Inflammatory macrophage (primary cell): ENCODE measurements around the gene ABCC9.
"Not testable (repeated sequence)": the region's sequence is repeated elsewhere in the genome, so short reads cannot be mapped to it uniquely, and the experiment has no call there.

Experiments used
- DNase-seq, 2 donors: peaks; one replicate each; pipeline ENCODE4 v3.0.0-alpha.2; 2020 to 2022

Gene ABCC9

GRCh38 chr12:21814814-21815213 is 126.4 kb downstream of the ABCC9 start:
- no peak for DNase-seq

DNA sequence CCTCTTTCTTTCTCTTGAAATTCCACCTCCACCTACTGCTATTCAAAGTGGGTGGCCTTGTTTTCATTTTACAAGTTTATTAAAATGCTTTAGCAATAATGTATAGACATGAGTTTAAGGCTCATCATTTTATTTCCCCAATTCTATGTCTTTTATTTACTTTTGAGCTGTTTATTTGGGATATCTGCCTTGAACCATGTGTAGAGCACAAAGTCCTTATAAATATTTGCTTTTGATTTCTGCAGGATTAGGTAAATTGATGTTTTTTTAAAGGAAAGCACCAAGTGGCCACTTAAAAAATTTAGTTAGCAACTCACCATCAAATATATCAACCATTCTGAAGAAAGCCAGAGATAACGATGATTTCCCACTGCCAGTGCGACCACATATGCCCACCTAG is 126.9 kb downstream of the ABCC9 start:
- DNase-seq = no peak

DNA sequence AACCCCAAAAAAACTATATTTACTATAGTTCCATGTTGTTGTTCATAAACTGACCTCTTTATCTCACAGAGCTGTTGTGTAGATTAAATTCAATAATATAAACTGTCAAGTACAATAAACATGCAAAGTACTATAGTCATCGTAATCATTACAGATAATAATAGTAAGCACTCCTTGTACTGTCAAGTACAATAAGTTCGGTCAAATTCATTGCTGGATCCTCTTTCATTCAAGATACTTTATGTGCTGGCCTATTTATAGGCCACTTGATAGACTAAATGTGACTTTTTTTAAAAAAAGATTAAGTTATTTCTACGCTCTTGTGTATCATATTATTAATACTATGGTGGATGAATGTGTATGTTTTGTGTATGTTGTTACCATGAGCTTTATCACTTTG is 127.5 kb downstream of the ABCC9 start:
- DNase-seq = no peak

DNA sequence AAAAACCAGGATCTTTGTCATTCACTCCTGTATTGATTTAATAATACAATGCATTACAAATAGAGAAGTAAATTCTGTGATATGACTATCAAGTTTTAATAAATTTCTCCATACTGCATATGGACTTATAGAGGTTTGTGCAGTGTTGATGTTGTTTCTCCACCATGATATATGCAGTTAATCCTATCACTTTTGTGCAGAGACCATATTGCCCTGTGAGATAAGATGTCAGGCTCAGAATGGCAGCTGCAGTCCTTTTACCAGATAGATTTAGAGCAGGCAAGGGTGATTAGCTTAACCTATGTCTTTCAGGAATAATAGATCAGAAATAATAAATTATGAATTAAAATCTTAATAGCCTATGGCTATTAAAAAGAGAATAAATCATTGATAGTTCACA is 128.1 kb downstream of the ABCC9 start:
- DNase-seq = no peak

DNA sequence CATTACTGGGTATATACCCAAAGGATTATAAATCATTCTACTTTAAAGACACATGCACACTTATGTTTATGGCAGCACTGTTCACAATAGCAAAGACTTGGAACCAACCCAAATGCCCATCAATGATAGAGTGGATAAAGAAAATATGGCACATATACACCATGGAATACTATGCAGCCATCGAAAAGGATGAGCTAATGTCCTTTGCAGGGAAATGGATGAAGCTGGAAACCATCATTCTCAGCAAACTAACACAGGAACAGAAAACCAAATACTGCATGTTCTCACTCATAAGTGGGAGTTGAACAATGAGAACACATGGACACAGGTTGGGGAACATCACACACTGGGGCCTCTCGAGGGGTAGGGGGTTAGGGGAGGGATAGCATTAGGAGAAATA is 128.9 kb downstream of the ABCC9 start:
- not testable (repeated sequence) for DNase-seq

DNA sequence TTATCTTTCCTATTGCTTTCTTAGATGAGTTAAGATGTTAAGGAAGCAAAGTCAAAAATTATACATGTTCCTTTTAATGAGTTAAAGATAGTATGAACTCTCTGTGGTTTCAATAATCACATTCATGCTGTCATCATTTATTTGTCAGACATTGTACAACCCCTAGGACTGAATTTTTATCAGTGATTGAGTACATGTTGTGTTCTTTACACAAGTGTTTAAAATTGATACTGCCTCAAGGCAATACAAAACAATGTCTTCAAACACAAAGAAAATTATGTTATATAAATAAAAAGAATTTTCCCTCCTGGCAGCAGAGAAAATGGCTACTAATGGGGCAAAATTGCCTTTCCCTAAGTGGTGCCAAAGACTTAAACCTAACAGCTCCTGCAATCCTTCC is 132.1 kb downstream of the ABCC9 start:
- DNase-seq = no peak

DNA sequence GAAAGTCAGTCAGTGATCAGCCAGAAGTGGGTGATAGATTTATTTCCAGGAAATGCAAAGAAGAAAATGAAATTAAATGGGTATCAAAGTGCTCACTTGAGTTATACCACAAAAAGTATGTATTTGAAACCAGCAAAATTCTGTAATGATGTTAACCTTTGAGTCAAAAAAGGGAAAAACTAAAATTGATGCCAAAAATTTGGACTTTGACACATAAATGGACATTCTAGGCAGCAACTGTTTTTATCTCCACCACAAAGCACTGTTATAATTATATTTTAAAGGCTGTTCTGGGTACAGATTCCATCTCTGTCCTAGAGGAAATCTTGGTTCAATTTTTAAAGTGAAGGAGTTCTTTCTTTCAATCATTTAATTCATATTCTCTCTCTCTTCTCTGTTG is 135.0 kb downstream of the ABCC9 start:
- DNase-seq = no peak

DNA sequence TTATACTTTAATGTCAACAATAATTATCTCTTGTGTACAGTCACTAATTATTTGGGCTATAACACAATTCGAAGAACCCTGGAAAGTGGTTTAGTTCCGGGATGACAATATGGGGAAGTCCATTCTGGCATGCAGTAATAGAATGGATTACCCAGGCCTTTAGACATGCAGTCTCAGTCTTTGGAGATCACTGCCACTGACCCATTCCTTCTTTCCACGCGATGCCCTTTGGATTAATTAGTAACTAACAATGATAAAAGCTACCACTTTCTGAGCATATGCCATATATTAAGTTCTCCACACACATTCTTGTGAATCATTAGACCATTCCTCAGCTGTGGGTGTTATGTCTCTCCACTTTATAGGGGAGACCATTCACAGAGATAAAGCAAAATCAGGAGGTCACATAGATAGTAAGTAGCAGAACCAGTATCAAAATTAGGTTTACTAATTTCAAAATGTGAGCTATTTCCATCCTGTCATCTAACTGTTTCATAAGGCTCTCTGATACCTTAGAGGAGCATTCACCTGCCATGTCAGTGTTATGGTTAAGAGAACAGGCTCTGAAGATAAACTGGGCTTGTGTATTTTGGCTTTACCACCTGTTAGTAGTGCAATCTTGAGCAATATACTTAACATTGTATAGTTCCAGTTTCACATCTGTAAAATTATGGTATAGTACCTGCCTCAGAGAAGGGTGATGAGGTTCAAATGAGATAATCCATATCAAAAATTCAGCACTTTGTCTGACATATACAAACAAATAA is 139.5 kb downstream of the ABCC9 start:
- no peak for DNase-seq

DNA sequence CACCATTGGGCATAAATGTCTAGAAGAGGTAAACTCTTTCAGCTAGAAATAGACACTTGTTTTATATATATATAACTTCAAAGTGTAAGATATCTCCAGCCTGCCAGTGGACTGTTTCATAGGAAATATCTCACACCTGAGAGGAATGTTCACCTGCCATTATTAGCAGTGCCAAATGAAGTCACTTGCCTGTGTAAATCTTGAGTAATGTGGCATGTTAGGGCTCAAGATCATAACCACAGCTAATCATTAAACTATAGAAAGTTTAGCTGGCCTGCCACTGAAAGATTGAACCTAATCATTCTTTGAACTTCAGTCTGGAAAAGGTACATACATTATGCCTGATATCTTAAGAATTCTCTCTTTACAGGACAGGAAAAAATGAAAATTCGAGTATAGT is 141.2 kb downstream of the ABCC9 start:
- DNase-seq = no peak

DNA sequence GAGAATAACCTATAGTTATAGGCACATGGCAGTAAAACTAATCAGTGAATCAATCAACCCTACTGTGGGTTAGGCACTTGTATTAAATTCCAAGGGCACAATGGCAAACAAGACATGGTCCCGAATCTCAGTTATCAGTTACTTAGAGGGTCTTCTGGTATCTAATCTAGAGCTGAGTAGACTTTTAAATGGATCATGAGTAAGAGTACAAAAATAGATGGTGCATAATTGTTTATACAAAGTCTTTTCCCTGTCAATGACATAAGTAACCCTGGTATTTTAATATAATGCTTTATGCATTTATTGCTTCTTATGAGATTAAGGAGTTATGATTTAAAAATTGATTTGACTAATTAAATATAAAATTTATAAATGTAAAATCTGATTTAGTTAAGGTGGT is 143.7 kb downstream of the ABCC9 start:
- no peak for DNase-seq

DNA sequence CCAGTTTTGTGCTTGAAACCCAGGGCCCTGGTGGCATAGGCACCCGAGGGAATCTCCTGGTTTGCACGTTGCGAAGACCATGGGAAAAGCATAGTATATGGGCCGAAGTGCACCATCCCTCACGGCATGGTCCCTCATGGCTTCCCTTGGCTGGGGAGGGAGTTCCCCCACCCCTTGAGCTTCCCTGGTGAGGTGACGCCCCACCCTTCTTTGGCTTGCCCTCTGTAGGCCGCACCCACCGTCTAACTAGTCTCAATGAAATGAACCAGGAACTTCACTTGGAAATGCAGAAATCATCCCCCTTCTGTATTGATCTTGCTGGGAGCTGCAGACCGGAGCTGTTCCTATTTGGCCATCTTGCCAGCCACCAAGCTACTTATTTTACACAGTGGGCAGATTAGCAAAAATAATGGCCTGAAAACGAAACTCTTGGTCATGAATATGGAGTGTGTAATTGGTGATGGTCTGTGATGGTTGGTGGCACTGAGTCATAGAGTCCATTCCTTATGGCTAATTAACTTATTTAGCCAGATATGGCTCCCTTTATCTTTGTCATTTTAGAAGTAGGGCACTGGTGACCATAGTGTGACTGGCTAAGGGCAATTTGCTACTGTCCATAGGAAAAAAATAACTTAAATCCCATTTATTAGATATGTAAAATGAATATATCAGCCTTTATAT is 145.4 kb downstream of the ABCC9 start:
- no peak for DNase-seq

DNA sequence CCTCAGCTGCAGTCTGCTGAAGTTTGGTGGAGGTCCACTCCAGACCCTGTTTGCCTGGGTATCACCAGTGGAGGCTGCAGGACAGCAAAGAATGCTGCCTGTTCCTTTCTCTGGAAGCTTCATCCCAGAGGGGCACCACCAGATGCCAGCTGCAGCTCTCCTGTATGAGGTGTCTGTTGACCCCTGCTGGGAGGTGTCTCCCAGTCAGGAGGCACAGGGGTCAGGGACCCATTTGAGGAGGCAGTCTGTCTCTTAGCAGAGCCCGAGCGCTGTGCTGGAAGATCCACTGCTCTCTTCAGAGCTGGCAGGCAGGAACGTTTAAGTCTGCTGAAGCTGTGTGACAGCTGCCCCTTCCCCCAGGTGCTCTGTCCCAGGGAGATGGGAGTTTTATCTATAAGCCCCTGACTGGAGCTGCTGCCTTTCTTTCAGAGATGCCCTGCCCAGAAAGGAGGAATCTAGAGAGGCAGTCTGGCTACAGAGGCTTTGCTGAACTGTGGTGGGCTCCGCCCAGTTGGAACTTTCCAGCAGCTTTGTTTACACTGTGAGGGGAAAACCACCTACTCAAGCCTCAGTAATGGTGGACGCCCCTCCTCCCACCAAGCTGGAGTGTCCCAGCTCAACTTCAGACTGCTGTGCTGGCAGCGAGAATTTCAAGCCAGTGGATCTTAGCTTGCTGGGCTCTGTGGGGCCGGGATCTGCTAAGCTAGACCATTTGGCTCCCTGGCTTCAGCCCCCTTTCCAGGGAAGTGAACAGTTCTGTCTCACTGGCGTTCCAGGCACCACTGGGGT is 146.2 kb downstream of the ABCC9 start:
- DNase-seq = not testable (repeated sequence)

DNA sequence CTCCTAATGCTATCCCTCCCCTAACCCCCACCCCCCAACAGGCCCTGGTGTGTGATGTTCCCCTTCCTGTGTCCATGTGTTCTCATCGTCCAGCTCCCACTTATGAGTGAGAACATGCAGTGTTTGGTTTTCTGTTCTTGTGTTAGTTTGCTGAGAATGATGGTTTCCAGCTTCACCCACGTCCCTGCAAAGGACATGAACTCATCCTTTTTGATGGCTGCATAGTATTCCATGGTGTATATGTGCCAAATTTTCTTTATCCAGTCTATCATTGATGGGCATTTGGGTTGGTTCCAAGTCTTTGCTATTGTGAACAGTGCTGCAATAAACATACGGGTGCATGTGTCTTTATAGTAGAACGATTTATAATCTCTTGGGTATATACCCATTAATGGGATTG is 151.5 kb downstream of the ABCC9 start:
- DNase-seq = not testable (repeated sequence)

DNA sequence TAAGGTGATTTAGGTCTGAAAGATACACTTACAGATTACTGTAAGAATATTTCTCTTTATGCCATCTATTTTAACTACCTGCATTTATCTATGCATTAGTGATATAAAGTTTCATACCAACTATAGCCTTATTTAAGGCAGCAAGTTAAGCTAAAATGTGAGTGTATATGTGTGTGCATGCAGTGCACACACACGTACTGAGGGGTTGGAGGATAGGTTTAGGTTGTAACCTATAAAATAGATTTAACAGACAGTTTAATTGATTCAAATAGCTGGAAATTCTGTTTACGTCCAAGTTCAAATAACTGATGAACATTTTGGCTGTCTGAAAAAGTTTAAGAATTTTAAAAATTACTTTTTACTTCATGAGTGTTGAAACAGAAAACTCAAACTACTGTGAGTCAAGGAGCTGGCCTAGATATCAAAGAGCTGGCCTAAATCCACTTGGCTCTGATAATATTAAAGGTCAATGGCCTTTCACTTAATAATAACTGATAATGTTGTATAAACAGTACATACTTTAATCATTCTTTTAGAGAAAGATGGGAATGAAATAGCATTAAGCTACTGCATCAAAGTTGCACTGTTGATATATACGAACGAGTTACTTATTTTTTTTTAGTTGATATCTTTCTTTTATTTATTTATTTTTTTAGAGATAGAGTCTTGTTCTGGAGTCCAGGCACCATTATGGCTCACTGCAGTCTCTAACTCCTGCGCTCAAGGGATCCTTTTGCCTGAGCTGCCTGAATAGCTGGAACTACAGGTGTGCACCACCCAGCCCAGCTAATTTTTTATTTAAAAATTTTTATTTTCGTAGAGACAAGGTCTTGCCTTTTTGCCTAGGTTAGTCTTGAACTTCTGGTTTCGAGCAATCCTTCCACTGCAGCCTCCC is 152.9 kb downstream of the ABCC9 start:
- DNase-seq = no peak

- DNase-seq = no peak
These were observed 155.1 kb downstream of the ABCC9 start for GRCh38 chr12:21786041-21786531.

GRCh38 chr12:21782723-21783122 is 158.5 kb downstream of the ABCC9 start:
- not testable (repeated sequence) for DNase-seq

- DNase-seq = no peak
These were observed 160.4 kb downstream of the ABCC9 start for GRCh38 chr12:21780786-21781185.

GRCh38 chr12:21776175-21776574 is 165.1 kb downstream of the ABCC9 start:
- DNase-seq = no peak

DNA sequence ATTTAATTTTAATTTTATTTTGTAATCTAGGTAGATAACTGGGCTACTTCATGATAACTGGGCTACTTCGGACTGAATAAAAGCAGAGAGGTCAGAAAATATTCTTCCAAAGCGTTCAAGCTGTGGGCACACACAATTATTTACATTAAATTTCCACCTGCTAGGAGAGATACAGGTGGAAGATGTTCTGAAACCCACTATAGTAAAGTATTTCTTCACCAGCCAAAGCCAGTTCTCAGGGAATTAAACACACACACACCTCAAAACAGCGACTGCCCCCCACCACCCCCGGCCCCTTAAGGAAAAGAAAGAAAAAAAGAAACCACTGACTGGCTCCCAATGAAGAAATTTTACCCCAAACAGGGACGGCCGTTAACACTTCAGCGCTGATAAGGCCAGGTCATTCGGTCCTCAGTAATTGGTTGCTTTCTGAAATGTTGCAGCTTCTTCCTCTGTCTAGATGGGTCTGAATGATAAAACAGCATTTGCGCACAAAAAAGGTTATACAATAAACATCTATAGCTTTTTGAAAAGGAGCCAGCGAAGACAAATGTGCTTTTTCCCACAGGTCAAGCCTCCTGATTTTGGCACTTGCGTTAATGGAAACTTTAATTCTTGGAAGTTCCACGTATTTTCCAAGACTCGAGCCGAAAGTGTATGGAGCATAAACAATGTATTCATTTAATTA is 165.9 kb downstream of the ABCC9 start:
- no peak for DNase-seq

DNA sequence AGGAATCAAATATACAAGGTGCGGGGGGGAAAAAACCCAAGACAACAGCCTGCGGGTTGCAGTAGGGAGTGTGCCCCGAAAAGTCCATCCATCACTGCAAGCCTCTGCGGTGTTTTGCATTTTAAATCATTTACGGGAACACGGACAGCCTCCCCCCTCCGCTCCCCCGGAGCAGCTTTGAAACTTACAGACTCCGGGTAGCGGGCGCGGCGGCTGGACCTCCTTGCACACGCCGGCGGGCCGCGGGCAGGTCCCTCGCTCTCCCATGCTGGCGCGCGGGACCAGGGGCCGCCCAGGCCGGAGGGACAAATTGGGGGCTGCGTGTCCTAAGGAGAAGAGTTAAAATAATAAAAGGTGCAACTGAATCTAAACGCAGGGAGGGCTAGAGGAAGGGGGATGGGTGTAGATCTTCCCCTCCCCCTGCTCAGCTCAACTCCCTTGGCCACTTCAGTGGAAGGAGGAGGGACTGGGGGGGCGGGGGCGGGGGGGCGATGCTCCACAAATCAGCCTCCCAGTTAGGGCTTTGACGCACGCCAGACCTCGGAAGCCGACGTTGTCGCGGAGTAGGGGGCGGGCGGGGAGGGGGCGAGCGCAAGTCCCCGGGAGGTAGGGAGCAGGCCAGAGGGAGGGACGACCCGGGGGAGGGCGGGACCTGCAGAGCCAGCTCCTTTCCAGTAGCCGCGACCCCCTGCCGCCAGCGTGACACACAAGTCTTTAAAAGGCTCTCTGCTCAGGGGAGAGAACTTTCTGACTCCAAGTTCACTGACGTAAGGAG is 166.7 kb downstream of the ABCC9 start, which contains the start of gene KCNJ8:
KCNJ8 (minus strand) TSS at position 349 of the 775 bp plus-strand sequence. CDS start 1,090 bp downstream, outside the sequence.
- DNase-seq = no peak

DNA sequence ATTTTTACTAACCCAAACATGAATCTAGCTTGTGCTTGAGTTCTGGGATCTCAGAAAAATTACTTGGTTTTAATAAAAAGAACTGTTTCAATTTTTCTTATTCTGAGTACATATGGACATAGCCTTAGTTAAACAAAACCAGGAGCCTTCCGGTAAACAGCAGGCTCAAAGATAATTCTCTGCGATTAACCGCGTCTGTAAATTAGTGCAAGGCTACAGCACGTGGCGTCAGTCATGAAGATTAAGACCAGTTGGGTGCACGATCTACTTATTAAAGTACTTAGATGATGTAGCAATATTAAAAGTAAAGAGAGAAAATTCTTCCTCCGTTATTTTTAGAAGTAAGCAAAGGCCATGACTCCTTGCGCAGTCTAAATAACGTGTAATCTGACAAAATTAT is 167.4 kb downstream of the ABCC9 start:
- DNase-seq = no peak
